ENCODE results near the gene HFE.

- TF ChIP-seq CTCF (conservative IDR thresholded peaks at IDR 0.05 in 1 of 2, IDR thresholded peaks at IDR 0.05 in 1 of 2; ENCODE audit: low read depth in 1 of 2, low read length in 2 of 2) = no peak
- TF ChIP-seq EZH2 (IDR thresholded peaks at IDR 0.05; ENCODE audit: low read length, missing control alignments) = no peak
Observed at GRCh38 chr6:26109772-26110171, 22.5 kb downstream of the HFE start.

All from fibroblast of lung (primary cell).